Measurements from ENCODE around the gene AADAC. TPM values are rescaled to one million over a fixed set of nuclear protein-coding genes. Genes with fewer than 3 reads are reported as not detected.
A peak's percentile ranks its signal among the peaks of the same experiment; 100 is the strongest.

Gene AADAC
- total RNA-seq, 1 donor from 2014 or later: not detected

DNA sequence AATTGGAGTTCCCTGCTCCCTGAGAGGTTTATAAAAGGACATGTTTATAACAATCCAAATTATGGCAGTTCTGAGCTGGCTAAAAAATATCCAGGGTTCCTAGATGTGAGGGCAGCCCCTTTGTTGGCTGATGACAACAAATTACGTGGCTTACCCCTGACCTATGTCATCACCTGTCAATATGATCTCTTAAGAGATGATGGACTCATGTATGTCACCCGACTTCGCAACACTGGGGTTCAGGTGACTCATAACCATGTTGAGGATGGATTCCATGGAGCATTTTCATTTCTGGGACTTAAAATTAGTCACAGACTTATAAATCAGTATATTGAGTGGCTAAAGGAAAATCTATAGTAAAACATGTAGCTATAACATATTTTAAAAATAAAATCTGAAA lies 13.9 kb downstream of the AADAC start:
- no peak overlapping the region for H3K4me3 Mint-ChIP-seq (ENCODE audit: low read depth)
- H3K36me3 Mint-ChIP-seq (ENCODE audit: insufficient read depth): peaks cover 3% of the 10 kb centered on the region
- DNase-seq (ENCODE audit: low spot score, unreplicated experiment): no peak
- H3K9me3 Mint-ChIP-seq (ENCODE audit: low read depth): peaks cover 15% of the 10 kb centered on the region
- no peak overlapping the region for H3K27ac Mint-ChIP-seq
- TF ChIP-seq, protein P1, sequence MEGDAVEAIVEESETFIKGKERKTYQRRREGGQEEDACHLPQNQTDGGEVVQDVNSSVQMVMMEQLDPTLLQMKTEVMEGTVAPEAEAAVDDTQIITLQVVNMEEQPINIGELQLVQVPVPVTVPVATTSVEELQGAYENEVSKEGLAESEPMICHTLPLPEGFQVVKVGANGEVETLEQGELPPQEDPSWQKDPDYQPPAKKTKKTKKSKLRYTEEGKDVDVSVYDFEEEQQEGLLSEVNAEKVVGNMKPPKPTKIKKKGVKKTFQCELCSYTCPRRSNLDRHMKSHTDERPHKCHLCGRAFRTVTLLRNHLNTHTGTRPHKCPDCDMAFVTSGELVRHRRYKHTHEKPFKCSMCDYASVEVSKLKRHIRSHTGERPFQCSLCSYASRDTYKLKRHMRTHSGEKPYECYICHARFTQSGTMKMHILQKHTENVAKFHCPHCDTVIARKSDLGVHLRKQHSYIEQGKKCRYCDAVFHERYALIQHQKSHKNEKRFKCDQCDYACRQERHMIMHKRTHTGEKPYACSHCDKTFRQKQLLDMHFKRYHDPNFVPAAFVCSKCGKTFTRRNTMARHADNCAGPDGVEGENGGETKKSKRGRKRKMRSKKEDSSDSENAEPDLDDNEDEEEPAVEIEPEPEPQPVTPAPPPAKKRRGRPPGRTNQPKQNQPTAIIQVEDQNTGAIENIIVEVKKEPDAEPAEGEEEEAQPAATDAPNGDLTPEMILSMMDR (IDR thresholded peaks at IDR 0.05; ENCODE audit: unreplicated experiment): no peak
- H3K4me1 Mint-ChIP-seq (ENCODE audit: low read depth): no peaks in the 10 kb centered on the region
- no peaks in the 10 kb centered on the region for H3K27me3 Mint-ChIP-seq

DNA sequence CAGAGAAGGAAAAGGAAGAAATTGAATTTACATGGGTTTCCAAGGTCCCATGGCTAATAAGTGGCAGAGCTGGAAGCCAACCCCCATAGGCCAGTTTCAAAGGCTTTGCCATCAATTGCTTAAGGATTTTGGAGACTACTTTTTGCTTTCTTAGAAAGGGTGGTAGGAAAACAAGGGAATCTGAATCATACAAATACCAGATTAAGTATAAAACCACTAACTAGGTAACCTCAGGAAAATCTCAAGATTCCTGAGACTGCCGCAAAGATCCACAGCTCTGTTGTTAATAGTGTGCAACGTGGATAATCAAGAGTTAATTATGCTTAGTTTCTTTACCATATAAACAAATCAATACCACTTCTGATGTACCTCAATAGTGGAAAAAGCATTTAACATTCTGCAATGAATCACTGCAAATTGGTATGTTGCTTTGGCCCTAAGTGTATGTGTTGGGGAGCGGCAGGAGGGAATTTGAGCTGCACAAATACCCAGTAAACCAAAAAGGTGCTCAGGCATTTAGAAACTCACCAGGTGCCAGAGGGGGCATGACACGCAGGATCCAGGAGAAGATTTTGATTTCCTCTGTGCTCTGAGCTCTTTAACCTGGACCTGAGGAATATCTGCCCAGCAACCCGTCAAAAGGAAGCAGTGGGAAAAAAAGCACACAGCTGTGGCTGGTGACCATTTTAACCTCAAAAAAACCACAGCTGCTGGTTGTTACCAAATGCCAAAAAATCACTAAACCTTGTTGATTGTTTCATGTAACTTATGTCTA lies 22.0 kb downstream of the AADAC start:
- TF ChIP-seq, protein P1 (IDR thresholded peaks at IDR 0.05; ENCODE audit: unreplicated experiment): no peak
- Mint-ChIP-seq H3K4me3 (ENCODE audit: low read depth) (no peak overlapping the region), H3K27ac (peak overlapping the region; percentile 38), H3K36me3 (ENCODE audit: insufficient read depth) (no peaks in the 10 kb centered on the region), H3K27me3 (no peaks in the 10 kb centered on the region), H3K9me3 (ENCODE audit: low read depth) (no peaks in the 10 kb centered on the region), H3K4me1 (ENCODE audit: low read depth) (peaks cover 11% of the 10 kb centered on the region)
- DNase-seq (ENCODE audit: low spot score, unreplicated experiment): no peak

DNA sequence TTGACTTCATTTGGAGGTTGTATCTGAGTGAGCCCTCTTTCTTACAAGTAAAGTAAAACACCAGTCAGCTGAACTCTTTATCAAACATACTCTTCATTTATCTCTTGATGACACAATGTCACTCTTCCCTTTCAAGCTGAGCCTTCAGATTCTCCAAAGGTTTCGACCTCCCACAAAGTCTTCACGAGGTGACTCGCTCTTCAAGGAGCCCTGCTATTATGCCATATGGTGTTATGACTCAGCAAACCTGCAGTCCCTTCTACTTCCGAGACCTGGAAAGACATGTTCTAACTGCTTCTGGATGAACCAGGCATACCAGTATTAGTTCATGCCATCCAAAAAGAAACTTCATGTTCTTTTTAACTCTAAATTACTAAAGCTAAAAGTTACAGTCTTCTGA lies 23.1 kb downstream of the AADAC start:
- no peaks in the 10 kb centered on the region for H3K27me3 Mint-ChIP-seq
- DNase-seq (ENCODE audit: low spot score, unreplicated experiment): no peak
- no peaks in the 10 kb centered on the region for H3K36me3 Mint-ChIP-seq (ENCODE audit: insufficient read depth)
- peak overlapping the region; percentile 75 for H3K27ac Mint-ChIP-seq
- H3K4me3 Mint-ChIP-seq (ENCODE audit: low read depth): no peak overlapping the region
- peaks cover 11% of the 10 kb centered on the region for H3K4me1 Mint-ChIP-seq (ENCODE audit: low read depth)
- TF ChIP-seq, protein P1 (IDR thresholded peaks at IDR 0.05; ENCODE audit: unreplicated experiment): no peak
- H3K9me3 Mint-ChIP-seq (ENCODE audit: low read depth): no peaks in the 10 kb centered on the region

DNA sequence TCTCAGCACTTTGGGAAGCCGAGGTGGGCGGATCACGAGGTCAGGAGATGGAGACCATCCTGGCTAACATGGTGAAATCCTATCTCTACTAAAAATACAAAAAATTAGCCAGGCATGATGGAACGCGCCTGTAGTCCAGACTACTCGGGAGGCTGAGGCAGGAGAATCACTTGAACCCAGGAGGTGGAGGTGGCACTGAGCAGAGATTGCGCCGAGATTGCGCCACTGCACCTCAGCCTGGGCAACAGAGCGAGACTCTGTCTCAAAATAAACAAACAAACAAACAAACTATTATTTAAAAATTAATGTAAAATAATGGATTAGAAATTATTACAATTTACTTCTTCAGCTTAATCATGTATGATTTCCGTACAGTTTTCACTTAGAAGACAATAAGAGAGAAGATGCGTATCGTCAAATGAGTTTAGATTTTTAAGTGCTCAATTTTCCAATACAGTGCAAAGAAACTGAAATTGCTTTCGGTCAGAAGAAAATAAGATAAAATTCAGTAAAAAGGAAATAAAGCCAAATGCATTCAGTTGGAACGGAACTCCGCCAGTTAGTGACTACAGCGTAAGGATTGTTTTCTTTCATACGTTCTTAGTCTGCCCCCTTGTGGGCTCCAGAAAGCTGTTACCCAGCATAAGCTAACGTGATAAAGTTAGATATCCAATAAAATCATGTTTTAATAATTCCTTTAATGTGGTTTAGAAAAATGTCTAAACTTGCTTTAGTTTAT lies 24.8 kb downstream of the AADAC start:
- DNase-seq (ENCODE audit: low spot score, unreplicated experiment): no peak
- Mint-ChIP-seq H3K27ac (no peak overlapping the region), H3K4me1 (ENCODE audit: low read depth) (peaks cover 15% of the 10 kb centered on the region), H3K36me3 (ENCODE audit: insufficient read depth) (no peaks in the 10 kb centered on the region), H3K27me3 (no peaks in the 10 kb centered on the region), H3K4me3 (ENCODE audit: low read depth) (no peak overlapping the region), H3K9me3 (ENCODE audit: low read depth) (no peaks in the 10 kb centered on the region)
- TF ChIP-seq, protein P1 (IDR thresholded peaks at IDR 0.05; ENCODE audit: unreplicated experiment): peak; percentile 95

DNA sequence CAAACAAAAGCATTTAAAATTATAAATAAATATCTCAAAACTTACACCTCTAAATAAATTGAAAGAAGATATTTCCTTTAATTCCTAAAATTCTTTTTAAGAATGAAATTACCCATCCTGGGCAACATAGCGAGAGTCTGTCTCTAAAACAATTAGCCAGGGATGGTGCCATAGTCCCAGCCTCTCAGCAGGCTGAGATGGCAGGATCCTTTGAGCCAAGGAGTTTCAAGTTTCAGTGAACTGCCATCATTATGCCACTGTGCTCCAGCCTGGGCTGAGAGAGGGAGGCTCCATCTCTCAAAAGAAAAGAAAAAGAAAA lies 25.4 kb downstream of the AADAC start:
- TF ChIP-seq, protein P1 (IDR thresholded peaks at IDR 0.05; ENCODE audit: unreplicated experiment): peak; percentile 2
- no peaks in the 10 kb centered on the region for H3K9me3 Mint-ChIP-seq (ENCODE audit: low read depth)
- DNase-seq (ENCODE audit: low spot score, unreplicated experiment): no peak
- H3K4me1 Mint-ChIP-seq (ENCODE audit: low read depth): peaks cover 20% of the 10 kb centered on the region
- H3K36me3 Mint-ChIP-seq (ENCODE audit: insufficient read depth): no peaks in the 10 kb centered on the region
- no peak overlapping the region for H3K27ac Mint-ChIP-seq
- H3K4me3 Mint-ChIP-seq (ENCODE audit: low read depth): no peak overlapping the region
- no peaks in the 10 kb centered on the region for H3K27me3 Mint-ChIP-seq
